Cardiac fibroblast (primary cell): ENCODE measurements around the gene MED12L.

Experiments
- DNase-seq, 2 donors: peaks; one replicate each; pipeline versions ENCODE4 v3.0.0 to v3.0.0-alpha.2; 2010; ENCODE audit warnings: low read depth in 2 of 2
- H3K4me3 ChIP-seq, 2 donors: replicated peaks in 1 of 2; 1 replicate in 1 of 2; 2 replicates in 1 of 2; pipeline ENCODE4 v1.5.1; 2011; ENCODE audit warnings: low read depth in 2 of 2, low read length in 2 of 2, mild to moderate bottlenecking in 2 of 2, moderate library complexity in 1 of 2
- TF ChIP-seq, protein P1 (sequence below): IDR thresholded peaks from one replicate; pipeline ENCODE4 v1.5.1; 2011; ENCODE audit warnings: low read depth, mild to moderate bottlenecking, low read length, inconsistent platforms

MED12L gene

DNA sequence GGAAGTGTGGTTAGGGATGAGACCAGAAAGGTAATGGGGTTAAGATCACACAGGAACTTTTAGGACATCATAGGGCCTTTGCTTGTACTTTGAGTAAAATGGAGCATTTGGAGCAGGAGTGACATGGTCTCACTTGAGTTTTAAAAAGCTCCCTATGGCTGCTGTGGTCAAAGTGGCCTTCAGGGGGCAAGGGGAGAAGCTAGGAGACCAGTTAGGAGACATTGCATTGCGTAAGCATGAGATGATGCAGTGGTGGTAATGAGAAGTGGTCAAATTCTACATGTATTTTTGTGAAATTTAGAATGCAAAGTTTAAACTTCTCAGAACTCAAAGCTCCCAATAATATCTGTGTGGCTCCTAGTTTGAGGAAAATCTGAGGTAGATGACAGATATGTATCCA lies 27.9 kb downstream of the MED12L start:
- DNase-seq, result no peak
- TF ChIP-seq, protein P1, sequence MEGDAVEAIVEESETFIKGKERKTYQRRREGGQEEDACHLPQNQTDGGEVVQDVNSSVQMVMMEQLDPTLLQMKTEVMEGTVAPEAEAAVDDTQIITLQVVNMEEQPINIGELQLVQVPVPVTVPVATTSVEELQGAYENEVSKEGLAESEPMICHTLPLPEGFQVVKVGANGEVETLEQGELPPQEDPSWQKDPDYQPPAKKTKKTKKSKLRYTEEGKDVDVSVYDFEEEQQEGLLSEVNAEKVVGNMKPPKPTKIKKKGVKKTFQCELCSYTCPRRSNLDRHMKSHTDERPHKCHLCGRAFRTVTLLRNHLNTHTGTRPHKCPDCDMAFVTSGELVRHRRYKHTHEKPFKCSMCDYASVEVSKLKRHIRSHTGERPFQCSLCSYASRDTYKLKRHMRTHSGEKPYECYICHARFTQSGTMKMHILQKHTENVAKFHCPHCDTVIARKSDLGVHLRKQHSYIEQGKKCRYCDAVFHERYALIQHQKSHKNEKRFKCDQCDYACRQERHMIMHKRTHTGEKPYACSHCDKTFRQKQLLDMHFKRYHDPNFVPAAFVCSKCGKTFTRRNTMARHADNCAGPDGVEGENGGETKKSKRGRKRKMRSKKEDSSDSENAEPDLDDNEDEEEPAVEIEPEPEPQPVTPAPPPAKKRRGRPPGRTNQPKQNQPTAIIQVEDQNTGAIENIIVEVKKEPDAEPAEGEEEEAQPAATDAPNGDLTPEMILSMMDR, result no peak
- no peak overlapping the region for H3K4me3 ChIP-seq

DNA sequence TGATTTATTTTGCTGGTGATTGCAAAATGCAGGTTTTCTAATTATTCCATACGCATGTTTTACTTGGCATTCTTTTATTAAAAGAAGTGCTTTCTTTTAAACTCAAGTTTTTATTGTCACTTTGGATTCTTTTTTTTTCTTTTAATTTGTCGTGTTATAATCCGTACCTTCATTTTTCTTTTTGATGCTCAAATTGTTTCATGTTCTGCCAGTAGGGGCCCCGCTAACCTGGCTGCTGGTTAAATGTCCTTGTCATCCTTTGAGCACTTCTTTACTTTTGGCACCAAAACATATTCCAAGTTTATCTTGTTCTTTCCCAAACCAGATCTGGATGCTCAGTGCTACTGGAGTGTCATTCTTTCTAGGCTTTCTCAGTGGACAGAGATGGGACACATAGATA lies 31.6 kb downstream of the MED12L start:
- DNase-seq, result no peak
- TF ChIP-seq, protein P1, result no peak
- H3K4me3 ChIP-seq, result no peak overlapping the region

DNA sequence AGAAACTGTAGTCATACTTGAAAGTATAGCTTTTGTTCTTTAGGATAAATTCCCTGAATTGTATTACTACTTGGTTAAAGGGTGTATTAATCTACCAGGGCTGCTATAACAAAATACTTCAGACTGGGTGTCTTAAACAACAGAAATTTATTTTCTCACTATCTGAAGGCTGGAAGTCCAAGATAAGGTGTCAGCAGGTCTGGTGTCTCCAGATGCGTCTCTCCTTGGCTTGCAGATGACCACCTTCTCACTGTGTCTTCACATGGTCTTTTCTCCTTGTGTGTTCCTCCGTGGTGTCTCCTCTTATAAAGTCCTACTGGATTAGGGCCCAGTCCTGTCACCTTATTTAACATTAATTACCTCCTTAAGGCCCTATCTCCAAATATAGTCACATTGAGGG lies 33.7 kb downstream of the MED12L start:
- TF ChIP-seq, protein P1, result no peak
- DNase-seq, result no peak
- no peak overlapping the region for H3K4me3 ChIP-seq

DNA sequence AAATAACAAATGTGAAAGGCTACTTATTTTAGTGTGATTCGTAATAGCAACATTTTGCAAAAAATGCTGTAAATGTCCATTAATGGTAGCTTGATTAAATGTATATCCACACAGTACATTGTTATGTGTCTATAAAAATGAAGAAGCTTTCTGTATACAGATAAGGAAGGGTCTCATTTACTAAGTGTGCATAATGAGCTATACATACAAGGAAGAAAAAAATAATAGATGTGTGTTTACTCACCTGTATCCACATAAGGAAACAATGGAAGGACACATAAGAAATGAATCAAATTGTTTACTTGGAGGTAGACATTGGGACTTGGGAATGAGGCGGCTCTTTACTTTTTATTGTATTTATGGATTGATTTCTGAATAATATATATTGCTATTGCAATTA lies 34.9 kb downstream of the MED12L start:
- DNase-seq, result no peak
- no peak overlapping the region for H3K4me3 ChIP-seq
- TF ChIP-seq, protein P1, result no peak

DNA sequence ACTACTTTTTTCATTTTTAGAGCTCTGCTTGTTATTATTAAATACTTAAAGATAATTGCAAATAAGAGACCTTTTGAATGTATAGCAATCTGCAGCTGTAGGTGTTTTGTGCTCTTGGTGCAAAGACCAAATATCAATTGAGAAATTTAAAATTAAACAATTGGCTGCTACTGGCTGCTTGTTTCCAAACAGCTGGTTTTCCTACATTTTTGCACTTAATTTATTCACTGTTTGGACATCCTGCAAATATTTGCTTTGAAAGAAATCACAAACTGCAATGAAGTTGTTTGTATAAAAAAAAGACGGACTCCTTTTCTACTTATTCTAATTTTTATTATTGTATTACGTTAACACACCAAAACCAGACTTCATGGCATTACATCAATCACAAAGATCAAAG lies 35.6 kb downstream of the MED12L start:
- TF ChIP-seq, protein P1, result no peak
- H3K4me3 ChIP-seq, result no peak overlapping the region
- DNase-seq, result no peak

DNA sequence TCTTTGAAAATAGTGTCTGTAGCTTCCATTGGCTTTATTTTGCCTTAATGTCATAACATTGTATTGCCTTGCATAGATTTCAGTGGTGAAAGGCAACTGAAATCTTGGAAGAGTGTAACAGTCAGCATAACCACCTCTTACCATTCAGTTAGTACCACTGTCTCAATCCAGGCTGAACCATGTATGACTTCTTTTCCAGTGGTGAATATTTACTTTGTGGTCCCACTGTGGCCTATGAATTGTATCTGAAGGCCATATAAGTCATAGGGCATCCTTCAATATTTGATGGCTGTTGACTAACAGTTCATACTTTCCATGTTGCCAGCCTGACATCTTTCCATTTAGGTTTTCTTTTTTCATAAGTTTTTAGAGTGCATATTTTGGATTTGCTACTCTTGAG lies 38.4 kb downstream of the MED12L start:
- TF ChIP-seq, protein P1, result no peak
- DNase-seq, result no peak
- H3K4me3 ChIP-seq, result no peak overlapping the region

DNA sequence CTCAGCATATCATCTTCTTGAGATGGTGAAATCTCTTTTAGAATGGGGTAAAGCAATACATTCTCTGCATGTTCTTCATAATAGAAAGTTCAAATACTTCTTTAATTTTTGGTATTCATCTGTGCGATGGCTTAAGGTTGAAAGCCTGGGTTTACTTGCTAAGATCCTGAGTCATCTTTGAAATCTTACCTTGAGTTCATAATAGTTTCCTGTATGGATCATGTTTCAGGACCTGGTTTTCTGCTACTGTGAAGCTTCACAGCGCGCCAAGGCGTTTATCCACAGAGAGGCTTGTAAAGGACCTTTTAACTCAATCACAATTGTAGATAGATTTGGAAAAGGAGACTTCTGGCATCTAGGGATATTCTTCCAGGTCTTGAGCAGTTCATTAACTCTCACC lies 39.0 kb downstream of the MED12L start:
- DNase-seq, result no peak
- TF ChIP-seq, protein P1, result no peak
- H3K4me3 ChIP-seq, result no peak overlapping the region
